HepG2 (cell line): ENCODE data around the gene LDB3. TPM values are rescaled to one million over a fixed set of nuclear protein-coding genes. Genes with fewer than 3 reads are reported as not detected.

Experiments
- ATAC-seq: fragments of 200-7000 bp; cut with Tn5 transposase; 3 replicates; pipeline ENCODE4 v1.9.1; 2020; ENCODE audit warnings: mild to moderate bottlenecking, moderate library complexity
- BruUV-seq: library from RNA; stranded (reverse); fragments of 400-500 nt; replicated peaks from 2 replicates; lab custom pipeline; 2021; lab: Mats Ljungman, UMichigan
- CTCF ChIA-PET: fragments of 300-600 bp; formaldehyde crosslinking; extraction: SDS; loops from one replicate; lab custom pipeline; 2021; ENCODE audit warnings: low total read pairs, inconsistent platforms, low intra/inter-chr PET ratio; lab: Yijun Ruan, JAX
- POLR2A ChIA-PET: fragments of 350-600 bp; sonication (Branson Sonifier 250); formaldehyde crosslinking; loops from one replicate; lab custom pipeline; 2020; ENCODE audit warnings: antibody characterized with exemption, inconsistent platforms; lab: Yijun Ruan, JAX
- DNase-seq: peaks from one replicate; pipeline ENCODE4 v3.0.0-alpha.2; 2015; ENCODE audit warnings: low spot score
- FAIRE-seq: peaks from 3 replicates; lab custom pipeline; 2011; peaks lifted over from hg19 to GRCh38; lab: Jason Lieb, UNC
- H2AFZ ChIP-seq: one replicate; pipeline ENCODE4 v1.6.1; 2011; ENCODE audit warnings: low read length, inconsistent platforms
- H3K27ac ChIP-seq: fragments of 300-600 bp; 3 replicates; pipeline ENCODE4 v1.8.0; 2011; ENCODE audit warnings: mixed run types, mild to moderate bottlenecking, mixed read lengths, low read length, inconsistent platforms; ENCODE audit not compliant: insufficient read depth; ENCODE audit errors: extremely low read length
- H3K27me3 ChIP-seq, 2 experiments: fragments of 200-600 bp in 1 of 2; 2 replicates in 1 of 2; 3 replicates in 1 of 2; pipeline versions ENCODE4 v1.6.0 to v1.8.0; 2011; ENCODE audit warnings: low read length in 2 of 2, mild to moderate bottlenecking in 2 of 2, moderate library complexity in 2 of 2, inconsistent platforms in 1 of 2; ENCODE audit not compliant: insufficient read depth in 2 of 2, control insufficient read depth in 1 of 2
- H3K36me3 ChIP-seq, 2 experiments: fragments of 200-600 bp in 1 of 2; replicated peaks in 1 of 2; 2 replicates in 1 of 2; 3 replicates in 1 of 2; pipeline versions ENCODE4 v1.5.1 to v1.8.0; 2011; ENCODE audit warnings: low read length in 2 of 2, inconsistent platforms in 1 of 2; ENCODE audit not compliant: insufficient read depth in 2 of 2, control insufficient read depth in 1 of 2
- H3K4me1 ChIP-seq: 2 replicates; pipeline ENCODE4 v1.5.1; 2012; ENCODE audit warnings: low read length, inconsistent platforms; ENCODE audit not compliant: insufficient read depth
- H3K4me2 ChIP-seq: 2 replicates; pipeline ENCODE4 v1.6.0; 2011; ENCODE audit warnings: low read depth, low read length, inconsistent platforms
- H3K4me3 ChIP-seq, 3 experiments: fragments of 200-600 bp in 1 of 3; sonication (generic), shearing (Covaris generic) in 1 of 3; replicated peaks in 1 of 3; 2 replicates each; pipeline ENCODE4 v1.5.1; 2011 to 2016; ENCODE audit warnings: low read length in 3 of 3, inconsistent platforms in 2 of 3, low read depth in 2 of 3, mild to moderate bottlenecking in 2 of 3, control low read depth in 1 of 3, mixed read lengths in 1 of 3; ENCODE audit not compliant: insufficient read depth in 1 of 3
- H3K79me2 ChIP-seq: one replicate; pipeline ENCODE4 v1.6.1; 2011; ENCODE audit warnings: low read length, inconsistent platforms; ENCODE audit not compliant: insufficient read depth
- H3K9ac ChIP-seq: 2 replicates; pipeline ENCODE4 v1.6.0; 2011; ENCODE audit warnings: mild to moderate bottlenecking, low read depth, low read length, inconsistent platforms; ENCODE audit not compliant: insufficient read depth
- H3K9me3 ChIP-seq: 2 replicates; pipeline ENCODE4 v1.5.1; 2012; ENCODE audit warnings: mild to moderate bottlenecking, low read length
- H4K20me1 ChIP-seq: 2 replicates; pipeline ENCODE4 v1.6.0; 2011; ENCODE audit warnings: inconsistent platforms, mild to moderate bottlenecking, low read length, moderate library complexity; ENCODE audit not compliant: insufficient read depth
- CTCF ChIP-seq: sonication (generic); formaldehyde crosslinking; IDR thresholded peaks from 2 replicates; pipeline ENCODE4 v1.5.0; 2020; ENCODE audit warnings: mild to moderate bottlenecking, missing genetic modification reagents, moderate library complexity
- PRMT3 ChIP-seq: sonication (generic); formaldehyde crosslinking; IDR thresholded peaks from 2 replicates; pipeline ENCODE4 v1.8.1; 2022; ENCODE audit warnings: low read depth, mild to moderate bottlenecking, moderate library complexity, missing genetic modification reagents, borderline replicate concordance
- RAD21 ChIP-seq: fragments of 450-650 bp; formaldehyde crosslinking; IDR thresholded peaks from 2 replicates; pipeline ENCODE4 v1.5.0; 2020; ENCODE audit warnings: mild to moderate bottlenecking
- SMC3 ChIP-seq: IDR thresholded peaks from 2 replicates; pipeline ENCODE4 v1.6.1; 2011; ENCODE audit warnings: low read length, improper control_type of control experiment
- STAG1 ChIP-seq: sonication (generic); formaldehyde crosslinking; IDR thresholded peaks from 2 replicates; pipeline ENCODE4 v1.4.0; 2020; ENCODE audit warnings: missing genetic modification reagents
- TBX3 ChIP-seq: fragments of 450-650 bp; IDR thresholded peaks from 2 replicates; pipeline ENCODE4 v1.6.1; 2017; ENCODE audit warnings: antibody characterized with exemption, mild to moderate bottlenecking, inconsistent platforms, borderline replicate concordance
- XRCC5 ChIP-seq: fragments of 200-400 bp; formaldehyde crosslinking; optimal IDR thresholded peaks from 2 replicates; pipeline ENCODE3; 2017; ENCODE audit warnings: mild to moderate bottlenecking, low read length
- ZBED4 ChIP-seq: sonication (generic); formaldehyde crosslinking; IDR thresholded peaks from 2 replicates; pipeline ENCODE4 v1.4.0; 2020; ENCODE audit warnings: missing genetic modification reagents, borderline replicate concordance
- ZNF121 ChIP-seq: sonication (generic); formaldehyde crosslinking; IDR thresholded peaks from 2 replicates; pipeline ENCODE4 v1.5.0; 2020; ENCODE audit warnings: mild to moderate bottlenecking, missing genetic modification reagents
- WGBS: methylation state at CpG from one replicate; pipeline ENCODE4 v1.1.6; 2017; ENCODE audit warnings: low lambda C conversion rate; 5-methylcytosine and 5-hydroxymethylcytosine counted together
- in situ Hi-C: cut with HindIII; loops from 2 replicates; pipeline ENCODE4 v1.10.0; 2017; ENCODE audit warnings: low pct_unique_long_range_greater_than_20kb; ENCODE audit not compliant: extremely low pct_ligation_motif_present
- intact Hi-C: fragments of 100-400 bp; cut with micrococcal nuclease; formaldehyde crosslinking; loops from one replicate; pipeline ENCODE4 v1.10.0; 2022; ENCODE audit not compliant: unreplicated experiment
- polyA plus RNA-seq, 8 experiments: library from polyadenylated mRNA; depleted of rRNA in 3 of 8; stranded (reverse) in 7 of 8; unstranded in 1 of 8; fragments of >200 nt; fragmentation: Illumina TruSeq in 4 of 8; extraction: Trizol in 4 of 8; gene quantifications; 2 replicates each; pipeline versions ENCODE4 v1.2.1 to v1.2.3, GENCODE V29; 2011 to 2016; ENCODE audit warnings: low read depth in 4 of 8, missing spikeins in 1 of 8, mixed read lengths in 1 of 8; ENCODE audit not compliant: insufficient read depth in 1 of 8
- total RNA-seq, 5 experiments: library from RNA; depleted of rRNA; stranded (reverse); fragments of >200 nt; fragmentation: Illumina TruSeq; extraction: Trizol; gene quantifications; 2 replicates each; pipeline ENCODE4 v1.2.3, GENCODE V29; 2016; ENCODE audit warnings: low read depth in 1 of 5

The LDB3 gene
- total and polyA plus RNA-seq, 2 of the 13 experiments (the other 11 are each of a cell fraction or from before 2014, with no cell fraction given), result not detected

DNA sequence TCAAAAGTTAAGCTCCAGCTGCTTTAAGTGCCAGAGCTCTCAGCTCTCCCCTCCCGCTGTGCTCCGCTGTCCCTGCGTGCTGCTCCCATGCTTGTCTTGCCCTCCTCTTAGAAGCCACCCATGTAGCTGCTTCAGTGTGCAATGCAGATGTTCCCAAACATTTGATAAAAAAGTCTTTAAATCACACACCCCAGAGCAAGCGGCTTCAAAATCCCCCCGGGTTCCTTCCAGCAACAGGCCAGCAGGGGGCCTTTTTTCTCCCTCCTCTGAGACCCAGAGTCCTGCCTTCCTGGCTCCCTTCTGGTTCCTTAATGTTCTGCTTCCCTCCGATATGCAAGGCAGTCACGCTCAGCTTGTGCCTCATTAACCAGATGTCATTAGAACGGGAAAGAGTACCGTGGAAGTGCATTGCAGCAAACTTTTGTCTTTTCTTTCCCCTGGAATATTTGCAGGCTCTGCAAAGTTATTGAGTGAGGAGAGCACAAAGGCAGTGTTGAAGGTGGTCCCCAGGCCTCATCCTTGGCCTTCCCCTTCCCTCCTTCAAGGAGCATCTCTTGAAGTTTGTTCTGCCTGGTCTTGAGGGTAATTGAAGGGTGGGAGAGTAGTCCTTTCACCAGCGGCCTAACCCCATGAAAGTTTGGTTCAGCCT lies 25.5 kb downstream of the LDB3 start:
- Histone ChIP-seq H3K79me2 (no peaks in the 10 kb centered on the region), H4K20me1 (no peaks in the 10 kb centered on the region), H3K9me3 (no peaks in the 10 kb centered on the region), H3K4me3 (no peak overlapping the region), H3K27ac (no peak overlapping the region), H2AFZ (no peak overlapping the region), H3K4me1 (no peaks in the 10 kb centered on the region), H3K4me2 (no peak overlapping the region), H3K36me3 (no peaks in the 10 kb centered on the region), H3K9ac (no peak overlapping the region), H3K27me3 (peaks cover 8 to 54% of the 10 kb centered on the region in 2 experiments; a peak in 4 of 5 replicates)
- POLR2A ChIA-PET, result no interaction called here
- 5% methylated on average over 10 of the region's 10 CpGs for WGBS
- BruUV-seq, result no TSS peak
- intact Hi-C loops, result no loop called here
- DNase-seq, result peak; percentile 19
- TF ChIP-seq PRMT3 (CRISPR knock-in tag) (no peak), ZBED4 (CRISPR knock-in tag) (no peak), SMC3 (peak; percentile 63; the same call in 1 of the 2 replicates), RAD21 (peak; percentile 50; the same call in 1 of the 2 replicates), CTCF (CRISPR knock-in tag) (peak; percentile 55), STAG1 (CRISPR knock-in tag) (peak; percentile 59), XRCC5 (peak; percentile 52), TBX3 (no peak), ZNF121 (CRISPR knock-in tag) (no peak)
- peak; percentile 28 for FAIRE-seq
- ATAC-seq, result peak; percentile 67
- in situ Hi-C loops, result no loop called here
- CTCF ChIA-PET, result interaction anchor here (2.3 kb wide), 1 partner anchor 206 kb away, joined by 17 read pairs; no protein-coding TSS in a partner anchor
